SU-DHL-6 (cell line): ENCODE results near the gene ZFHX3.

Experiments
- H2AFZ ChIP-seq: fragments of 200-600 bp; sonication (generic); 2 replicates; pipeline ENCODE4 v1.6.1; 2014; ENCODE audit warnings: low read depth, mild to moderate bottlenecking, moderate library complexity, mixed read lengths, antibody characterized with exemption, low read length; ENCODE audit not compliant: severe bottlenecking
- H3F3A ChIP-seq: fragments of 200-600 bp; shearing (Covaris generic); 2 replicates; pipeline ENCODE4 v1.6.0; 2016; ENCODE audit warnings: antibody characterized with exemption, mild to moderate bottlenecking; ENCODE audit not compliant: insufficient read depth
- H3K27ac ChIP-seq: fragments of 200-600 bp; sonication (generic); 2 replicates; pipeline ENCODE4 v1.5.1; 2016; ENCODE audit warnings: low read depth, mild to moderate bottlenecking, low read length, moderate library complexity, mixed read lengths
- H3K27me3 ChIP-seq: fragments of 200-600 bp; sonication (generic), shearing (Covaris generic); 2 replicates; pipeline ENCODE4 v1.6.0; 2014; ENCODE audit warnings: mild to moderate bottlenecking, low read length
- H3K36me3 ChIP-seq: fragments of 200-600 bp; sonication (generic); 2 replicates; pipeline ENCODE4 v1.6.1; 2014; ENCODE audit warnings: mild to moderate bottlenecking, low read length, mixed read lengths
- H3K4me2 ChIP-seq: fragments of 300-600, 200-600 bp; shearing (Covaris generic), sonication (generic); 2 replicates; pipeline ENCODE4 v1.6.0; 2014; ENCODE audit warnings: low read length, low read depth, mild to moderate bottlenecking; ENCODE audit not compliant: poor library complexity, severe bottlenecking
- H3K4me3 ChIP-seq: fragments of 200-600 bp; sonication (generic); 2 replicates; pipeline ENCODE4 v1.5.1; 2014; ENCODE audit warnings: antibody characterized with exemption, low read length, mild to moderate bottlenecking, mixed read lengths; ENCODE audit not compliant: insufficient read depth, poor library complexity, severe bottlenecking
- H3K79me2 ChIP-seq: fragments of 200-600 bp; sonication (generic); 2 replicates; pipeline ENCODE4 v1.6.1; 2014; ENCODE audit warnings: mild to moderate bottlenecking, low read length, moderate library complexity; ENCODE audit not compliant: insufficient read depth
- H3K9ac ChIP-seq: fragments of 200-600 bp; sonication (generic); 2 replicates; pipeline ENCODE4 v1.7.0; 2014; ENCODE audit warnings: mild to moderate bottlenecking, low read length
- H3K9me2 ChIP-seq: fragments of 200-600 bp; sonication (generic); replicated peaks from 2 replicates; pipeline ENCODE4 v1.6.1; 2014; ENCODE audit warnings: low read length; ENCODE audit not compliant: insufficient read depth
- H3K9me3 ChIP-seq: fragments of 200-600 bp; sonication (generic); 2 replicates; pipeline ENCODE4 v1.6.1; 2014; ENCODE audit warnings: low read length, mixed read lengths; ENCODE audit not compliant: insufficient read depth
- H4K20me1 ChIP-seq: fragments of 200-600 bp; sonication (generic); 2 replicates; pipeline ENCODE4 v1.6.1; 2014; ENCODE audit warnings: low read depth, mild to moderate bottlenecking, antibody characterized with exemption, low read length, moderate library complexity, mixed read lengths
- CTCF ChIP-seq: fragments of 200-600 bp; sonication (generic); IDR thresholded peaks from one replicate; pipeline ENCODE4 v1.5.1; 2017; ENCODE audit warnings: antibody characterized with exemption, mild to moderate bottlenecking, low read length, moderate library complexity; ENCODE audit not compliant: insufficient read depth, poor library complexity, severe bottlenecking
- EZH2phosphoT487 ChIP-seq: fragments of 200-600 bp; sonication (generic), shearing (Covaris generic); conservative IDR thresholded peaks from 2 replicates; pipeline ENCODE4 v1.6.1; 2018; ENCODE audit warnings: mild to moderate bottlenecking, antibody characterized with exemption, low read length, moderate library complexity, mixed read lengths

The ZFHX3 gene

GRCh38 chr16:72935896-72936295 is 112.0 kb downstream of the ZFHX3 start:
- Histone ChIP-seq H3K4me3 (no peak overlapping the region), H2AFZ (no peak overlapping the region), H3K9me2 (no peaks in the 10 kb centered on the region), H3K79me2 (no peaks in the 10 kb centered on the region), H3K27ac (no peak overlapping the region), H3K4me2 (no peak overlapping the region), H3K9me3 (no peaks in the 10 kb centered on the region), H3K36me3 (no peaks in the 10 kb centered on the region), H3F3A (no peaks in the 10 kb centered on the region), H3K27me3 (no peaks in the 10 kb centered on the region), H3K9ac (no peak overlapping the region), H4K20me1 (no peaks in the 10 kb centered on the region)
- TF ChIP-seq CTCF (no peak), EZH2phosphoT487 (no peak)

GRCh38 chr16:72934636-72935403 is 113.1 kb downstream of the ZFHX3 start:
- Histone ChIP-seq H3K79me2 (no peaks in the 10 kb centered on the region), H3K9me2 (no peaks in the 10 kb centered on the region), H4K20me1 (no peaks in the 10 kb centered on the region)

GRCh38 chr16:72932677-72933335 is 115.1 kb downstream of the ZFHX3 start:
- Histone ChIP-seq H3K4me2 (no peak overlapping the region), H3K9me2 (no peaks in the 10 kb centered on the region), H3K9me3 (no peaks in the 10 kb centered on the region), H3F3A (no peaks in the 10 kb centered on the region), H3K79me2 (no peaks in the 10 kb centered on the region), H3K9ac (no peak overlapping the region), H2AFZ (no peak overlapping the region), H3K36me3 (no peaks in the 10 kb centered on the region), H4K20me1 (no peaks in the 10 kb centered on the region), H3K4me3 (no peak overlapping the region), H3K27ac (no peak overlapping the region), H3K27me3 (no peaks in the 10 kb centered on the region)
- TF ChIP-seq EZH2phosphoT487 (no peak), CTCF (no peak)

More at GRCh38 chr16:72934636-72935403, 113.1 kb downstream of the ZFHX3 start:
- no peaks in the 10 kb centered on the region for H3K9me3 ChIP-seq
- no peak overlapping the region for H3K9ac ChIP-seq
- H3K4me3 ChIP-seq, result no peak overlapping the region
- H3K27me3 ChIP-seq, result no peaks in the 10 kb centered on the region
- TF ChIP-seq EZH2phosphoT487 (no peak), CTCF (no peak)
- no peak overlapping the region for H2AFZ ChIP-seq
- H3K4me2 ChIP-seq, result no peak overlapping the region
- H3K36me3 ChIP-seq, result no peaks in the 10 kb centered on the region
- H3K27ac ChIP-seq, result no peak overlapping the region
- no peaks in the 10 kb centered on the region for H3F3A ChIP-seq
